22Rv1 (cell line): ENCODE results near the gene NR1I2.

Experiments
- ZFX ChIP-seq: fragments of 450-650 bp; IDR thresholded peaks from 2 replicates; pipeline ENCODE4 v1.6.1; 2017; ENCODE audit warnings: antibody characterized with exemption, borderline replicate concordance
- TF ChIP-seq, protein P1 (sequence below): fragments of 450-650 bp; IDR thresholded peaks from 2 replicates; pipeline ENCODE4 v1.5.1; 2017; ENCODE audit warnings: mild to moderate bottlenecking

GRCh38 chr3:119862616-119863015 lies 80.7 kb downstream of the NR1I2 start:
- TF ChIP-seq, protein P1, sequence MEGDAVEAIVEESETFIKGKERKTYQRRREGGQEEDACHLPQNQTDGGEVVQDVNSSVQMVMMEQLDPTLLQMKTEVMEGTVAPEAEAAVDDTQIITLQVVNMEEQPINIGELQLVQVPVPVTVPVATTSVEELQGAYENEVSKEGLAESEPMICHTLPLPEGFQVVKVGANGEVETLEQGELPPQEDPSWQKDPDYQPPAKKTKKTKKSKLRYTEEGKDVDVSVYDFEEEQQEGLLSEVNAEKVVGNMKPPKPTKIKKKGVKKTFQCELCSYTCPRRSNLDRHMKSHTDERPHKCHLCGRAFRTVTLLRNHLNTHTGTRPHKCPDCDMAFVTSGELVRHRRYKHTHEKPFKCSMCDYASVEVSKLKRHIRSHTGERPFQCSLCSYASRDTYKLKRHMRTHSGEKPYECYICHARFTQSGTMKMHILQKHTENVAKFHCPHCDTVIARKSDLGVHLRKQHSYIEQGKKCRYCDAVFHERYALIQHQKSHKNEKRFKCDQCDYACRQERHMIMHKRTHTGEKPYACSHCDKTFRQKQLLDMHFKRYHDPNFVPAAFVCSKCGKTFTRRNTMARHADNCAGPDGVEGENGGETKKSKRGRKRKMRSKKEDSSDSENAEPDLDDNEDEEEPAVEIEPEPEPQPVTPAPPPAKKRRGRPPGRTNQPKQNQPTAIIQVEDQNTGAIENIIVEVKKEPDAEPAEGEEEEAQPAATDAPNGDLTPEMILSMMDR: no peak
- TF ChIP-seq ZFX: no peak
